ENCODE measurements around the gene SMTN.
"Not testable (repeated sequence)": the region's sequence is repeated elsewhere in the genome, so short reads cannot be mapped to it uniquely, and the experiment has no call there.

SMTN gene

GRCh38 chr22:31093086-31093850 lies 12.2 kb downstream of the SMTN start:
- no peak for TF ChIP-seq CTCF (IDR thresholded peaks at IDR 0.05; ENCODE audit: low read depth, low read length, missing control alignments)
- no peak overlapping the region for H3K4me3 ChIP-seq (ENCODE audit: low read depth, low read length)
- DNase-seq (ENCODE audit: low read depth), result no peak

DNA sequence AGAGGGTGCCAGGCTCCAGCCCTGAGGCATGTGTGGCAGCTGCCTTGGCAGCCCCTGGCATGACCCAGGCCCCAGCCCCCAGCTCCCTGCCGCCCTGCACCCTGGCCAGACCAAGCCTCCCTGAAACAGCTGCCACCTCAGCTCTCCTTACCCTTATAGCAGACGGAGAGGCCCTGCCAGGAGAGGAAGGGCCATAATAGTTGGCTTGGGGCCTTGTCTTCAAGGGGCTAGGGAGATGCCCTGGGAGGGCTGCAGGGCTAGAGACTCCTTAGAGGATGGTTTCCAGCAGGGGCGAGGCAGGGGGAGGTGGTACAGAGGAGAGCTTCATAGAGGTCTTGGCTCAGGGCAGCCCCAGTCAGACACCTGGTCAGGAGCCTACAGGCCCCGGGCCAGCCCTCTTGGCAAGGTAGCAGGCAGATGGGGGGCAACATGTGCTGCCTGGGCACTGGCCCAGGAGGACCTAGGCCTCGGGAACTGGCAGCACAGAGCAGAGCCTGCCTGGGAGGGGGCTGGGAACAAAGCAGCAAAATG lies 13.0 kb downstream of the SMTN start:
- no peak for DNase-seq (ENCODE audit: low read depth)
- no peak for TF ChIP-seq CTCF (IDR thresholded peaks at IDR 0.05; ENCODE audit: low read depth, low read length, missing control alignments)

GRCh38 chr22:31094741-31095140 lies 13.6 kb downstream of the SMTN start:
- DNase-seq (ENCODE audit: low read depth), result no peak
- TF ChIP-seq CTCF (IDR thresholded peaks at IDR 0.05; ENCODE audit: low read depth, low read length, missing control alignments), result no peak
- H3K4me3 ChIP-seq (ENCODE audit: low read depth, low read length), result no peak overlapping the region

More for the DNA sequence above, 13.0 kb downstream of the SMTN start:
- no peak overlapping the region for H3K4me3 ChIP-seq (ENCODE audit: low read depth, low read length)

DNA sequence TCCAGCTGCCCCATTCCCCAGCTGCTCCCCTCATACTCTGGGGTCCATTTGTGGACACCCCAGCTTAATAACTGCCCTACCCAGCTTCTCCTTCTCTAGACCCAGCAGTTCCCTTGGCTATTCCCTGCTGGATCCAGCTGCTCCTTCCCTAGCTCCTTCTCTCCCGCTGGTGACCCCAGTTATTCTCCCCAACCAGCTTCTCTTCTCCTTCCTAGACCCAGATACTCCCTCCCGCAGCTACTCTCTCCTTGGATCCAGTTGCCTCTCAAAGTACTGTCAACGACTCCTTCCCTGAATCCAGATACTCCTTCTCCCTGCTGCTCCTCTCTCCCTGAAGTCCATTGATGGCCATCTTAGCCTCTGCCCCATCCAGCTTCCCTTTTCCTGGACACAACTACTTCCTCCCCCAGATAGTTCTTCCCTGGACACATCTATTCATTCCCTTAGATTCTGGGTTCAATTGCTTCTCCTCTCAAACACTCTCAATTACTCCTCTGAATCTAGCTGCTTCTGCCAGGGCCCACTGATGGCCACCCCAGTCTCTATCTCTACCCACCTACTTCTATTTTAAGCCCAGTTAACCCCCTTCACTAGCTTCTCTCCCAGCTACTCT lies 14.6 kb downstream of the SMTN start:
- no peak overlapping the region for H3K4me3 ChIP-seq (ENCODE audit: low read depth, low read length)
- no peak for TF ChIP-seq CTCF (IDR thresholded peaks at IDR 0.05; ENCODE audit: low read depth, low read length, missing control alignments)
- DNase-seq (ENCODE audit: low read depth), result no peak

GRCh38 chr22:31096657-31097279 lies 15.7 kb downstream of the SMTN start:
- no peak for TF ChIP-seq CTCF (IDR thresholded peaks at IDR 0.05; ENCODE audit: low read depth, low read length, missing control alignments)
- DNase-seq (ENCODE audit: low read depth), result no peak
- no peak overlapping the region for H3K4me3 ChIP-seq (ENCODE audit: low read depth, low read length)

GRCh38 chr22:31097539-31097938 lies 16.4 kb downstream of the SMTN start:
- not testable (repeated sequence) for DNase-seq (ENCODE audit: low read depth); H3K4me3 ChIP-seq (ENCODE audit: low read depth, low read length)

GRCh38 chr22:31097941-31098631 lies 17.0 kb downstream of the SMTN start:
- no peak for TF ChIP-seq CTCF (IDR thresholded peaks at IDR 0.05; ENCODE audit: low read depth, low read length, missing control alignments)
- H3K4me3 ChIP-seq (ENCODE audit: low read depth, low read length), result no peak overlapping the region
- DNase-seq (ENCODE audit: low read depth), result no peak
